Activated naive CD8-positive, alpha-beta T cell treated with anti-CD3 and anti-CD28 coated beads, Interleukin-2, amount 50 U/mL, for 24 hours (primary cell): ENCODE results near the gene AKR1E2.

ENCODE experiments used
- ATAC-seq: fragments of 150-1000 bp; cut with Tn5 transposase; one replicate; pipeline ENCODE4 v1.10.0; 2021
- DNase-seq: peaks from one replicate; pipeline ENCODE4 v3.0.0; 2021
- H3K27ac Mint-ChIP-seq: one replicate; pipeline ENCODE4 v1.8.0; 2021; ENCODE audit warnings: mild to moderate bottlenecking, mixed read lengths
- H3K27me3 Mint-ChIP-seq: one replicate; pipeline ENCODE4 v1.8.0; 2021; ENCODE audit warnings: mixed read lengths
- H3K36me3 Mint-ChIP-seq: one replicate; pipeline ENCODE4 v1.8.0; 2021; ENCODE audit warnings: low read depth, mixed read lengths
- H3K4me1 Mint-ChIP-seq: one replicate; pipeline ENCODE4 v1.8.0; 2021; ENCODE audit warnings: mixed read lengths
- H3K4me3 Mint-ChIP-seq: one replicate; pipeline ENCODE4 v1.8.0; 2021; ENCODE audit warnings: mild to moderate bottlenecking, moderate library complexity, mixed read lengths
- H3K9me3 Mint-ChIP-seq: one replicate; pipeline ENCODE4 v1.8.0; 2021; ENCODE audit warnings: mixed read lengths

AKR1E2 gene

DNA sequence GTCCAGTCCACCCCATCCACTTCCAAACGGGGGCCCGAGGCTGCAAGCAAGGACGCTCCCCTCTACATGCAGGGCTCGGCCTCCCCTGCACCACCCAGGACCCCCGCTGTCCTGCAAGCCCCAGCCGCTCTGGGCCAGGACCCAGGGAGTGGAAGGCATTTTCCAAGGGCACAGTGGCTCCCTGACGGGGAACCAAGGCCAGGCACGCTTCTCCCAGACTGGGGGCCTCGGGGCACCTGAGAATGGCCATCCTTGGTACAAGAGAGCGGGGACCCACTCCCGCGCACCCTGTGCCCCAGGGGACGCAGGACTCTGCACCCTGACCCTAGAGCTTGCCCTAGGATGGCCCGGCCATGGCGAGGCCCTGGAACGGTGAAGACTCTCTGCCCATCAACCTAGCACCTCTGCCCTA, 545 bp upstream of the AKR1E2 start:
- H3K4me1 Mint-ChIP-seq = peaks cover 5% of the 10 kb centered on the region
- ATAC-seq = no peak
- DNase-seq = no peak
- no peak overlapping the region for H3K27ac Mint-ChIP-seq
- H3K9me3 Mint-ChIP-seq = no peaks in the 10 kb centered on the region
- peak overlapping the region; percentile 45 for H3K4me3 Mint-ChIP-seq
- H3K36me3 Mint-ChIP-seq = no peaks in the 10 kb centered on the region
- H3K27me3 Mint-ChIP-seq = peaks cover 73% of the 10 kb centered on the region

- Mint-ChIP-seq H3K36me3 (peaks cover 1% of the 10 kb centered on the region), H3K27me3 (peaks cover 74% of the 10 kb centered on the region), H3K4me3 (peak overlapping the region; percentile 54), H3K27ac (no peak overlapping the region), H3K9me3 (no peaks in the 10 kb centered on the region), H3K4me1 (peaks cover 5% of the 10 kb centered on the region)
- ATAC-seq (no peak), DNase-seq (no peak)
These were observed 851 bp downstream of the AKR1E2 start for GRCh38 chr10:4826792-4827324.

DNA sequence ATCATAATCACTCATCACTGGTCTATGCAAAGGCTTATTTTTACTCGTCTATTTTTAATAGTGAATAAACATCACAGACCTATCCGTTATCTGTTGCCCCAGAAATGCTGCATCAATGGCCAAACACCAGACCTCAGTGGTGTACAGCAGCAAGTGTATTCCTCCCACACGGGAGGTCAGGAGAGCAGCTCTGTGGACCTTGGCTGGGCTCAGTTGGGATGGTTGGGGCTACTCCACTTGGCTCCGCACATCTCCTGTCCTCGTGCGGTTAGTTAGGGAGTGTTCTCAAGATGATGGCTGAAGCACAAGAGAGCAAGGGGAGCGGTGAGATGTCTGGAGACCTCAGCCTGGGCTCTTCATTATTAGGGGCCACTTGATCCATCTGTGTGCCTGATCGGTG, 2.0 kb downstream of the AKR1E2 start:
- Mint-ChIP-seq H3K27ac (no peak overlapping the region), H3K9me3 (no peaks in the 10 kb centered on the region), H3K36me3 (peaks cover 1% of the 10 kb centered on the region), H3K27me3 (peaks cover 70% of the 10 kb centered on the region), H3K4me1 (peaks cover 5% of the 10 kb centered on the region), H3K4me3 (no peak overlapping the region)
- DNase-seq (no peak), ATAC-seq (no peak)

GRCh38 chr10:4830551-4830950, 4.5 kb downstream of the AKR1E2 start:
- Mint-ChIP-seq H3K27ac (no peak overlapping the region), H3K4me1 (peaks cover 6% of the 10 kb centered on the region), H3K27me3 (peaks cover 55% of the 10 kb centered on the region), H3K36me3 (peaks cover 1% of the 10 kb centered on the region), H3K9me3 (no peaks in the 10 kb centered on the region), H3K4me3 (no peak overlapping the region)
- ATAC-seq (no peak), DNase-seq (no peak)

- H3K9me3 Mint-ChIP-seq = no peaks in the 10 kb centered on the region
- no peak for ATAC-seq
- H3K36me3 Mint-ChIP-seq = peaks cover 1% of the 10 kb centered on the region
- peaks cover 50% of the 10 kb centered on the region for H3K27me3 Mint-ChIP-seq
- peaks cover 6% of the 10 kb centered on the region for H3K4me1 Mint-ChIP-seq
- DNase-seq = no peak
- H3K27ac Mint-ChIP-seq = no peak overlapping the region
- no peak overlapping the region for H3K4me3 Mint-ChIP-seq
These were observed 5.1 kb downstream of the AKR1E2 start for GRCh38 chr10:4831091-4831490.

- peaks cover 33% of the 10 kb centered on the region for H3K27me3 Mint-ChIP-seq
- H3K36me3 Mint-ChIP-seq = peaks cover 1% of the 10 kb centered on the region
- peaks cover 4% of the 10 kb centered on the region for H3K4me1 Mint-ChIP-seq
These were observed 7.3 kb downstream of the AKR1E2 start for GRCh38 chr10:4833286-4833685.

GRCh38 chr10:4834898-4835405, 8.9 kb downstream of the AKR1E2 start:
- Mint-ChIP-seq H3K27me3 (peaks cover 20% of the 10 kb centered on the region), H3K4me3 (no peak overlapping the region), H3K4me1 (peaks cover 4% of the 10 kb centered on the region), H3K27ac (no peak overlapping the region), H3K9me3 (no peaks in the 10 kb centered on the region), H3K36me3 (peaks cover 1% of the 10 kb centered on the region)
- no peak for ATAC-seq
- no peak for DNase-seq

More at GRCh38 chr10:4833286-4833685, 7.3 kb downstream of the AKR1E2 start:
- Mint-ChIP-seq H3K4me3 (no peak overlapping the region), H3K27ac (no peak overlapping the region), H3K9me3 (no peaks in the 10 kb centered on the region)
- DNase-seq (no peak), ATAC-seq (no peak)

DNA sequence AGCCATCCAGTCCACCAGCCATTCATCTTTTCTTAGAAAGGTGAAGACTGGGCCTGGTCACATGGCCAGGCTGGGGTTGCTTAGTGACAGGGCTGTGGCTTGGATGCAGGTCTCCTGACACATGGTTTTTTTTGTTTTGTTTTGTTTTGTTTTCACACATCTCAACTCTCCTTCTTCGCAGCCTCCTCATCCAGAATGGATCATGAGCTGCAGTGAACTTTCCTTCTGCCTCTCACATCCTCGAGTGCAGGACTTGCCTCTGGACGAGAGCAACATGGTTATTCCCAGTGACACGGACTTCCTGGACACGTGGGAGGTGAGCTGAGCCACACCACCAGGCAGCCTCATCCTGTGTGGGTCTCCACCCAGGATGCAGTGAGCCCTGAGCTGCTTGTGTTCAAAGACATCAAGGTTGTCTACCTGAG, 9.5 kb downstream of the AKR1E2 start:
- DNase-seq (no peak), ATAC-seq (no peak)
- H3K27me3 Mint-ChIP-seq = peaks cover 17% of the 10 kb centered on the region
- H3K27ac Mint-ChIP-seq = no peak overlapping the region
- peaks cover 4% of the 10 kb centered on the region for H3K4me1 Mint-ChIP-seq
- H3K9me3 Mint-ChIP-seq = no peaks in the 10 kb centered on the region
- H3K36me3 Mint-ChIP-seq = peaks cover 1% of the 10 kb centered on the region
- H3K4me3 Mint-ChIP-seq = no peak overlapping the region

DNA sequence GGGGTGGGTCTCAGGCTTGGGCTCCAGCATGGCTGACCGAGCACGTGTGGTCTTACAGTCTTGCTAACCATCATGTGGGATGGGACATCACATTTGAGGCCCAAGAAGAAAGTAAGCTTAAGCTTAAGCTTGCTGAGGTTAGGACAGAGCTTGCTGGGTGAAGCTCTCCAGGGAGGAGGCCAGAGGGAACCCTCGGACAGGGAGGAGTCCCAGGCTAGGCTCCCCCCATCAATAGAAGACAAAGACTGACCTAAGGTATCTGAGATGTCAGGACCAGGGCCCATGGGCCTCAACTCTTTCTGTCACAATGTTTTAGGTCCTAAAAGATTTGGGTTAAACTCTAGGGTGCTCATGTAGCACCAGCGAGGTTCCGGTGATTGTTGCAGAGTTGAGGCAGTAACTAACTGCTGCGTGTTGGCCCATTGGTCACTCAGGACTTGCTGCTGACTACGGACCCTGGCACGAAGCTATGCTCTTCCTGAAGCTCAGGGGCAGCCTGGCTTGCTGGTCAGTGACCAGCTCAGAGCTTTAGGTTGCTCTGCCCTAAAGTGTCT, 10.5 kb downstream of the AKR1E2 start:
- H3K36me3 Mint-ChIP-seq = peaks cover 1% of the 10 kb centered on the region
- peaks cover 8% of the 10 kb centered on the region for H3K27me3 Mint-ChIP-seq
- H3K4me1 Mint-ChIP-seq = peaks cover 4% of the 10 kb centered on the region
- H3K9me3 Mint-ChIP-seq = no peaks in the 10 kb centered on the region
- H3K4me3 Mint-ChIP-seq = no peak overlapping the region
- H3K27ac Mint-ChIP-seq = no peak overlapping the region
- ATAC-seq (no peak), DNase-seq (no peak)

GRCh38 chr10:4837551-4837950, 11.5 kb downstream of the AKR1E2 start:
- Mint-ChIP-seq H3K36me3 (no peaks in the 10 kb centered on the region), H3K4me3 (no peak overlapping the region), H3K9me3 (no peaks in the 10 kb centered on the region), H3K4me1 (peaks cover 4% of the 10 kb centered on the region), H3K27me3 (peaks cover 2% of the 10 kb centered on the region), H3K27ac (no peak overlapping the region)
- no peak for ATAC-seq
- DNase-seq = no peak

GRCh38 chr10:4838743-4839142, 12.7 kb downstream of the AKR1E2 start:
- Mint-ChIP-seq H3K36me3 (no peaks in the 10 kb centered on the region), H3K4me1 (peaks cover 4% of the 10 kb centered on the region), H3K4me3 (no peak overlapping the region), H3K27me3 (no peaks in the 10 kb centered on the region), H3K27ac (no peak overlapping the region), H3K9me3 (no peaks in the 10 kb centered on the region)
- ATAC-seq (no peak), DNase-seq (no peak)

DNA sequence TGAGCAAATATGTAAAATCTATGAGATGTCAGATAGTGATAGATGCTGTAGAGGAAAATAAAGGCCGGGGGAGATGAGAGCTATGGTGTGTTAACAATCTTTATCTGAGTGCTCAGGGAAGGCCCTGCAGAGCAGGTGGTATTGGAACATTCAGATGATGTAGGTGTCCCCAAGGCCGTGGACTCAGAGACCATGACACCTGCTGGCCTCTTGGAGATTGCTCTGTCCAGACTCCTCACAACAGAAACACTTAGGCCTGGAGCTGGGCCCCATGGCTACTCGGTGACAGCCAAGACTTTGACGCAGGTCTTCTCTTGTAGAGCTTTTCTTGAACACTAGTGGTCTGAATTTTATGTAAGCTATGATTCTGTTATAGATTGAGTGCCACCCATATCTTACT, 13.3 kb downstream of the AKR1E2 start:
- Mint-ChIP-seq H3K4me3 (no peak overlapping the region), H3K36me3 (no peaks in the 10 kb centered on the region), H3K27ac (no peak overlapping the region), H3K9me3 (no peaks in the 10 kb centered on the region), H3K27me3 (no peaks in the 10 kb centered on the region), H3K4me1 (peaks cover 4% of the 10 kb centered on the region)
- DNase-seq (no peak), ATAC-seq (no peak)

GRCh38 chr10:4840151-4840550, 14.1 kb downstream of the AKR1E2 start:
- peaks cover 4% of the 10 kb centered on the region for H3K4me1 Mint-ChIP-seq
- no peaks in the 10 kb centered on the region for H3K27me3 Mint-ChIP-seq
- no peak overlapping the region for H3K27ac Mint-ChIP-seq
- no peaks in the 10 kb centered on the region for H3K36me3 Mint-ChIP-seq
- H3K9me3 Mint-ChIP-seq = no peaks in the 10 kb centered on the region
- DNase-seq (no peak), ATAC-seq (no peak)
- no peak overlapping the region for H3K4me3 Mint-ChIP-seq

GRCh38 chr10:4843525-4844180, 17.6 kb downstream of the AKR1E2 start:
- peaks cover 2% of the 10 kb centered on the region for H3K4me1 Mint-ChIP-seq
- DNase-seq (no peak), ATAC-seq (no peak)
- H3K4me3 Mint-ChIP-seq = no peak overlapping the region
- no peaks in the 10 kb centered on the region for H3K27me3 Mint-ChIP-seq
- H3K36me3 Mint-ChIP-seq = no peaks in the 10 kb centered on the region
- no peak overlapping the region for H3K27ac Mint-ChIP-seq
- no peaks in the 10 kb centered on the region for H3K9me3 Mint-ChIP-seq

DNA sequence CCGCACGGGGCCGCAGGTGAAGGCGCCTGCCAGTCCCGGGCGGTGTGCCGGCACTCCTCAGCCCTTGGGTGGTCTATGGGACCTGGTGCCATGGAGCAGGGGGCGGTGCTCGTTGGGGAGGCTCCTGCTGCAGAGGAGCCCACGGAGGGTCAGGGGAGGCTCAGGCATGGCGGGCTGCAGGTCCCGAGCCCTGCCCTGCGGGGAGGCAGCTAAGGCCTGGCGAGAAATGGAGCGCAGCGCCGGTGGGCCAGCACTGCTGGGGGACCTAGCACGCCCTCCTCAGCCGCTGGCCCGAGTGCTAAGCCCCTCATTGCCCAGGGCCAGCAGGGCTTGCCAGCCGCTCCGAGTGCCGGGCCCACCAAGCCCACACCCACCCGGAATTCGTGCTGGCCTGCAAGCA, 18.9 kb downstream of the AKR1E2 start:
- Mint-ChIP-seq H3K4me3 (no peak overlapping the region), H3K27ac (no peak overlapping the region), H3K36me3 (no peaks in the 10 kb centered on the region), H3K9me3 (no peaks in the 10 kb centered on the region), H3K4me1 (peaks cover 11% of the 10 kb centered on the region), H3K27me3 (no peaks in the 10 kb centered on the region)
- ATAC-seq (no peak), DNase-seq (no peak)
